ENCODE measurements around the gene PSAT1. TPM values are rescaled to one million over a fixed set of nuclear protein-coding genes. Genes with fewer than 3 reads are reported as not detected.

The PSAT1 gene
- total RNA-seq, 1 donor from 2014 or later, result 83.3 TPM

DNA sequence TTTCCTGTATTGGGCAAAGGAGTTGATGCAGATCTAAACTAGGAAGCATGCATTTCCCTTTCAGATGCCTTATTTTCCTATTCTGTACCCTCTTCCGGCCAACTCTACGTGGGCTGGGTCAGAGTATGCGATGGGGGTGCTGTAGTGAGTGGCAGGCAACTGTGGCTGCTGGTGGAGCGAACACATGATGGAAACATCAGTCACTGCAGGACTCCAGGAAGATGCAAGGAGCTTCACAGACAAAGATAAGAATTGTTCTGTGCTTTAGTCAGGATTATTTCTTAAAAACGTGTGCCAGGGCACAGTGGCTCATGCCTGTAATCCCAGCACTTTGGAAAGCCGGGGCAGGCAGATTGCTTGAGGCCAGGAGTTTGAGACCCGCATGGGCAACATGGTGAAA is 75.1 kb downstream of the PSAT1 start:
- no peak for DNase-seq
- peaks cover 5% of the 10 kb centered on the region for H3K27me3 Mint-ChIP-seq (ENCODE audit: unreplicated experiment)
- peaks cover under 1% of the 10 kb centered on the region for H3K36me3 Mint-ChIP-seq (ENCODE audit: unreplicated experiment)
- no peak overlapping the region for H3K27ac Mint-ChIP-seq (ENCODE audit: unreplicated experiment)
- H3K4me1 Mint-ChIP-seq (ENCODE audit: low read depth, unreplicated experiment), result no peaks in the 10 kb centered on the region
- no peak overlapping the region for H3K4me3 Mint-ChIP-seq (ENCODE audit: unreplicated experiment)
- TF ChIP-seq, protein P1, sequence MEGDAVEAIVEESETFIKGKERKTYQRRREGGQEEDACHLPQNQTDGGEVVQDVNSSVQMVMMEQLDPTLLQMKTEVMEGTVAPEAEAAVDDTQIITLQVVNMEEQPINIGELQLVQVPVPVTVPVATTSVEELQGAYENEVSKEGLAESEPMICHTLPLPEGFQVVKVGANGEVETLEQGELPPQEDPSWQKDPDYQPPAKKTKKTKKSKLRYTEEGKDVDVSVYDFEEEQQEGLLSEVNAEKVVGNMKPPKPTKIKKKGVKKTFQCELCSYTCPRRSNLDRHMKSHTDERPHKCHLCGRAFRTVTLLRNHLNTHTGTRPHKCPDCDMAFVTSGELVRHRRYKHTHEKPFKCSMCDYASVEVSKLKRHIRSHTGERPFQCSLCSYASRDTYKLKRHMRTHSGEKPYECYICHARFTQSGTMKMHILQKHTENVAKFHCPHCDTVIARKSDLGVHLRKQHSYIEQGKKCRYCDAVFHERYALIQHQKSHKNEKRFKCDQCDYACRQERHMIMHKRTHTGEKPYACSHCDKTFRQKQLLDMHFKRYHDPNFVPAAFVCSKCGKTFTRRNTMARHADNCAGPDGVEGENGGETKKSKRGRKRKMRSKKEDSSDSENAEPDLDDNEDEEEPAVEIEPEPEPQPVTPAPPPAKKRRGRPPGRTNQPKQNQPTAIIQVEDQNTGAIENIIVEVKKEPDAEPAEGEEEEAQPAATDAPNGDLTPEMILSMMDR (IDR thresholded peaks at IDR 0.05; ENCODE audit: partially characterized antibody, unreplicated experiment), result no peak
- no peaks in the 10 kb centered on the region for H3K9me3 Mint-ChIP-seq (ENCODE audit: unreplicated experiment)

Other genes with a start within 250 kb of the PSAT1 start
- 29.7 TPM for gene CEP78, start 61.0 kb upstream of the PSAT1 start, total RNA-seq (ENCODE audit: unreplicated experiment)

Measured in glutamatergic neuron (in vitro differentiated cells).